DLD1 (cell line): ENCODE measurements around the gene CTNNBL1.

ENCODE experiments used
- in situ Hi-C: cut with HindIII; loops from 2 replicates; pipeline ENCODE4 v1.10.0; 2017; ENCODE audit warnings: low sequenced_read_pairs

CTNNBL1 gene

GRCh38 chr20:37808233-37809070, 114.6 kb downstream of the CTNNBL1 start:
- in situ Hi-C loops = no loop called here

DNA sequence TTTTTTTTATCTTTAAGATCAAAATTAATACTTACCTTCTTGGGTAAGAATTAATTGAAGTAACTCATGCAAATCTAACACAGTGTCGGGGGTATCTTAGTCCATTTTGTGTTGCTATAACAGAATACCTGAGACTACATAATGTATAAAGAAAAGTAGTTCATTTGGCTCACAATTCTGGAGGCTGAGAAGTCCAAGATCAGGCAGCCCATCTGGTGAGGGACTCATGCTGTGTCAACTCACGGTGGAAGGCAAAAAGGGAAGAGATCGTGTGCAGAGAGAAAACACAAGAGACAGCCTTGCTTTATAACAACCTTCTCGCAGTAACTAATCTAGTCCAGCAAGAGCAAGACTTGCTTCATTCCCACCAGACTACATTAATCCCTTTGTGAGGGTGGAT, 116.2 kb downstream of the CTNNBL1 start:
- in situ Hi-C loops = no loop called here

DNA sequence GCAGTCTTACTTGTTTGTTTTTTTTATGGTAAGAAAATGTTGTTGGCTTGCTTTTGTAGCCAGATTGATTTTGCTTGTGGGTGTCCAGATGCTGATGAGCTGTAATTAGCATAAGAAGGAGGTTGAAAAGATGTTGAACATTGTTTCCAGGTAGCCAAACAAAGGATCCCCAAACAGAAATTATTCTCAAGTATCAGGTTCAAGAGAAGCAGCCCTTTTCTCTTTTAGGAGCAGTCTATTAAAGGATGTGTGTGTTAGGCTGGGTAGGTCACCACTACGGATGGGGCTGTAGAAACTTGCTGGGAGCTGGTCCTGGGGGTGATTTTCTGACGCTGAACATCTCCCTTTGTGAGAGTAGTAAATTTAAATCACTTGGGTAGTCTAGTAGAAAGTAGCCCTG, 122.2 kb downstream of the CTNNBL1 start:
- in situ Hi-C loops = no loop called here

DNA sequence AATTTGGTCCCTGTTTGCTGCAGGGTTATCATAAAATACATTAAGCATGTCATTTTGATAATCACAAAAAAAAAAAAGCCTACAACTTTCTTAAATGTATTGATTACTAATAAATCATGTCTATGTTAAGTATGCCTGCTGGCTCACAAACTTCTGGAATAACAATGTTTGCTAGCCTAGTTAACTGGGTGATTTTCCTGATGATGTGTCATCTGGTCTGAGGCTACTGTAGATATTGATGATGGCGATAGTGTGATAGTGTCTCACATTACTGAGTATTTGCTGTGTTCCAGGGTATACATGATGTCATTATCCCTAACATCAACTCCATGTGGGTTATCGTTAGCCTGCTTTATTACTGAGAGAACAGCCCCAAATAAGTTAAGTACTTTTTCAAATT, 122.9 kb downstream of the CTNNBL1 start:
- in situ Hi-C loops = no loop called here

DNA sequence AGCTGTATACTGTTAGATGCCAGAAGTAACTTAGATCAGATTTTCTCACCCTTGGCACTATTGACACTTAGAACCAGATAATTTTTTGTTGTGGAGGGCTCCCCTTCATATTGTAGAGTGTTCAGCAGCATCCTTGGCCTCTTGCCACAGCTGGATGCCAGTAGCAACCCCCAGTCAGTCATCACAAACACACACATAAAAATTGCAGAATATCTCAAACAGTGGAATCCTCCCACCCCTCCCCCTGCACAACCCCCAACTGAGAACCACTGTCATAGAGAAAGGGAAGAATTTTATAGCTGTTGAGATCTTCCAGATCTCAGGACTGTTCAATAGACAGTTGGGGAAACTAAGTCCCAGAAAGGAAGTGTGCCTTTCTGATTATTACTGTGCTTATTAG, 127.9 kb downstream of the CTNNBL1 start:
- in situ Hi-C loops = no loop called here

- in situ Hi-C loops = no loop called here
Observed at GRCh38 chr20:37822141-37822601, 128.3 kb downstream of the CTNNBL1 start.

DNA sequence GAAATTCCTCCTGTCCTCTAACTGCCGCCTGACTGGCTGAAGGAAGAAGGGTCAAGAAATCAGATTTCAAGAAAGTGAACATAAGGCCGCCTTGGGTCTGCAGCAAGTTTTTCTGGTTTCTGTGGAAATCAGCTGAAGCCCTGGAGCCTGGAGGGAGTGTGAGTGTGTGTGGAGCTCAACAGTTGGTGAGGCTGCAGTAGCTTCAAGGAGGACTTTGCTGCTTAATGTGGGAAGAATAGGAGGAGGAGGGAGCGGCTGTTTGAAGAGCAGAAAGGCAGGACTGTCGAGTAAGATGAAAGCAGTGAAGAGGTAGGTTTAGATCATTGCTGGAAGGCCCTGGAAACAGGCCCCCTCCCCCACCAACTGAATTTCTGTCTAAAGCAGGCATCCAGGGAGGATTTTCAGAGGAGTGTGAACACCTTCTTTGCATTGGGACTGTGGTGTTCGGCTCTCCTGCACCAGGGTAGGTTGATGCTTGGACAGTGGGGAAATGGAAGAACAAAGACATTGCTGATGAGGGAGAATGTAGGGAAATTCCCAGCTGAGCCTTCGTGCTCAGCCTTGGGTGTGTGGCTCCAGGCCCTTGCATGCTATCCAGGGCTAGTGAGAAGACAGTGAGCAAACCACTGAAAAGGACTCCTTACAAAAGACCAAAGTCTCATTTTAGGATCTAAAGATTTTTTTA, 129.6 kb downstream of the CTNNBL1 start:
- in situ Hi-C loops = no loop called here

- in situ Hi-C loops = no loop called here
Observed at GRCh38 chr20:37827605-37828004, 133.8 kb downstream of the CTNNBL1 start.

DNA sequence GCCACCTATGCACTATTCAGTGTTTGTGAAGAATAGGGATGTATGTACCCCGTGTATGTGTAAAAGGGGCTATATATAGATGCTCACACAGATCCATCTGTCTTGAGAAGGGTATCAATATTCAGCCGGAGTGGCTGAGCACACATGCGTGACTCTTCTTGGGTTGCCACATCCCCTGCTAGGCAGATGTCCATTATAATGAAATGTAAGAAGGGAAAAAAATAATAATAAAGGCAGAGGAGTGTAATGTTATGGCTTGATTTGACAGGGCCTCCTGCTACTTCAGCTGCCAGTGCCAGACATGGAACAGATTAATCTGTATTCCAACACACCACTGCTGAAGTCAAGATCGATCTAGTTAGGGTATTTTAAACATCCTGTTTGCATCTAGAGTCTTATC, 134.9 kb downstream of the CTNNBL1 start:
- in situ Hi-C loops = no loop called here

GRCh38 chr20:37829128-37829527, 135.3 kb downstream of the CTNNBL1 start:
- in situ Hi-C loops = no loop called here

DNA sequence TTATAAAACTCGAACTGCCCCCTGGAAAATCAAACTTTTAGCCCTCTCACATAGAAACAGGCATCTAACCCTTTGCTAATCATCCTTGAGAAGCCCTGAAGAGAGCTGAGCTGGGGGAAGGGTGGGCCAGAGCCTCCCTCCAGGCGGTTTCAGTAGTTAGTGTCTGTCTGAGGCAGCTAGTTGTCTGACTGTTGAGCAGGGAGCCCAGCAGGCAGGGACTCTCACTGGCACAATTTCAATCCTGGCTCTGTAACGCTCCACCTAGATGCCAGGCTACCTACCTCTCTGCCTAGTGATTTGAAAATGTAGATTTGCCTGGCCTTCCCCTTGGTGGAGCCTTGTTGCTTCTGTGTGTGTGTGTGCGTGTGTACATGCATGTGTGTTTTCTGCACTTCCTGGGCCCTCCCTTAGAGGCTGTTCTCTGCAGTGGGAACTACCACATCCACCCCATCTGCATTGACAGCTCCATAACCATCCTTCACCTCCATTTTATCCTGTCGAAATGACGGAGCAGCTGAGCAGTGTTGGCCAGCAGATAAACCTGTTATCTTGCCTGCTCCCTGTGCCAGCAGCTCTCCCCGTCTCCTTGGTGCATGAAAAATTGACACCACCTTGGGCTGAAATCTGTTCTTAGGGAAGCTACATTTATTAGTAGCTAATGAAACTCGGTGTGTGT, 139.5 kb downstream of the CTNNBL1 start:
- in situ Hi-C loops = no loop called here

GRCh38 chr20:37836926-37837325, 143.1 kb downstream of the CTNNBL1 start:
- in situ Hi-C loops = no loop called here

GRCh38 chr20:37837924-37838323, 144.1 kb downstream of the CTNNBL1 start:
- in situ Hi-C loops = no loop called here

DNA sequence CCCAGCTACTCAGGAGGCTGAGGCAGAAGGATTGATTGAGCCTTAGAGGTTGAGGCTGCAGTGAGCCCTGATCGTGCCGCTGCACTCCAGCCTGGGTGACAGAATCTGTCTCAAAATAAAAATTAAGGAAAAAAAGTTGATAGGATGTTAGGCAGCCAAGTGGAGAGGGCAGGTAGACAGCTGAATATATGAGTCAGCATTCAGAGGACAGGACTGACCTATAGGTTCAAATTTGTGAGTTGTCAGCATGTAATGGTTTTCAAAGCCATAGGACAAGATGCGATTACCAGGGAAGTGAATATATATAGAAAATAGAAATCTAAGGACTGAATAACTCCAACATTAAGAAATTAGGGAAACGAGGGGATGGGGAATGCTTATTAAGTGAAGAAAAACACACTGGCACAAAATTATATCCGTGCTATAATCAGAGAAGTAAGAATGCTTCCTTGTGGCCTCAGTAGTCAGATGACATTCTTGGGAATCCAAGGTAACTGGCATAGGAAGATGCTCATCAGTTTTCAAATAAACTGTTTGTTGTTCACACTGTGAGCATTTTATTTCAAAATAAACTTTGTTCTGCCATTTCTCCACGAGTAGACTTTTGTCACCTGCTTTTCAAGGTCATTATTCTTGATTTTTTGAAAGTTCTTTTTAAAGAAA, 145.1 kb downstream of the CTNNBL1 start:
- in situ Hi-C loops = no loop called here

GRCh38 chr20:37839432-37839827, 145.6 kb downstream of the CTNNBL1 start:
- in situ Hi-C loops = no loop called here

DNA sequence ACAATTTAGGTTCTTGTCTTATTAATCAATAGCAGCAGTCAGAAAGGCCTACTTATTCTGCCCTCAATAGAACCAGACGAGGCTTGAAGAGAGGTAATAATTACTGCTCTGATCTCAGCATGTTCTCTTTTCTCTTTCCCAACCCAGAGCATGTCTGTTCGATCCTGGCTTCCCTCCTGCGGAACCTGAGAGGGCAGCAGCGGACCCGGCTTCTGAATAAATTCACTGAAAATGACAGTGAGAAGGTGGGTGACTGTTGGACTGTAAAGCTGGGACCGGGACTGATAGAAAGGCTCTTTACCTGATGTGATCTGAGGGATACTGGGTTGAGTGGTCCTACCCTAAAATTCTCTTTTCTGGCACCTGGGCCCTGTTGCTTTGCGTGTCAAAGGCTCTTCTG, 146.1 kb downstream of the CTNNBL1 start:
- in situ Hi-C loops = loop anchor here (5.0 kb wide), 1 partner anchor 37 kb away; no protein-coding TSS in a partner anchor

DNA sequence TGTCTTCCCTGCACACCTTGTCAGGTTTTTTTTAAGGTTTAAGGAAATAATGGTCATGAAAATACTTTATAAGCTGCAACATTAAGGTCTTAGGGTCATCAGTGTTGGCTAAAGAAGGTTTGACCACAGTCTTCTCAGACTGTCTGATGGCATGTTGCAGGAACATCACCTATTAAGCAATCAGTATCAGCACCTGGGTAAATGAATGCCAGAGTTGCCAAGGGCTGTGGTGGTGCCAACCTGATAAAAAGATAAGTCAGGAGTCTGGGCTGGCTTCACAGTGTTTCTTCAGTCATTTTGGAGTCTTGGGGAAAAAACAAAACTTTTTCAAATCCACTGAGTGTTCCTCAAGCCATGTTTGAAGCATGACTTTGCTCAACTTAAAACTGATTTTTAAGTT, 147.6 kb downstream of the CTNNBL1 start:
- in situ Hi-C loops = loop anchor here (5.0 kb wide), 1 partner anchor 36 kb away; no protein-coding TSS in a partner anchor

DNA sequence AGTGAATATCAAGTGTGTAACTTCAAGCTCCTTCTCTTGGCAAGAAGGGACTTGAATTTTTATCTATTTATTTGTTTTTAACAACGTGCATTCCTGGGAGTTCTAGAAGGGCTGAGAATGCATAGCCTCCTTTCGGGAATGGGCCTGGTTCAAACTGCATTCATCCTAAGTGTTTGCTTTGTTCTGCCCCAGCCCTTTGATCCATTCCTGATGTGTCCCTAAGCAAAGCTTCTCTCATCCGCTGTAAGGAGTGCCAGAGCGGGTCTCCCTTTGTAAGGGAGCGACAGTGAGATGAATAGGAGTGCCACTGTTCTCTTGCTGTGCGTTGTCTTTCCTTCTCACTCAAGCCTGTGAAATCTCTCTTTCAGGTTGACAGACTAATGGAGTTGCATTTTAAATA, 148.1 kb downstream of the CTNNBL1 start:
- in situ Hi-C loops = loop anchor here (5.0 kb wide), 1 partner anchor 35 kb away; no protein-coding TSS in a partner anchor

- in situ Hi-C loops = no loop called here
Observed at GRCh38 chr20:37845241-37845681, 151.4 kb downstream of the CTNNBL1 start.

DNA sequence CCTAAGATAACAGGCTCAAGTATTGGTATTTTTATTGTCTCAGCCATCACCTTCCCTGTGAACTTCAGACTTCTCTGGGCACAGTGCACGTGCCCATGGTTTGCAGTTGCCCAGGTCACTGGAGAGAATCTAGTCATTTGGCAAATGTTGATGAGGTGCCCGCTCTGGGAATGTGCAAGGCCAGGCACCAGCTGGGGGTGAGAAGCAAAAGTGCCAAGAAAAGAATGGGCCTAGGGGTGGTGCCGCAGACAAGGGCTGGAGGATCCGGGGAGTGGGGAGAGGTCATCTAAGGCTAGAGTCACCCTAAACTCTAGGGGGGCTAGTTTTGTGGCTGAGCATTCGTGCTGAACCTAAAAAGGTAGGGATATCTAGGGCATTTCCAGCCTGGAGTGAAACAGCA, 152.0 kb downstream of the CTNNBL1 start:
- in situ Hi-C loops = no loop called here

- in situ Hi-C loops = no loop called here
Observed at GRCh38 chr20:37846573-37846972, 152.7 kb downstream of the CTNNBL1 start.
